HG03135 (cell line): ENCODE results near the gene TMC1.
"Not testable (repeated sequence)": the region's sequence is repeated elsewhere in the genome, so short reads cannot be mapped to it uniquely, and the experiment has no call there.

ENCODE experiments used
- ATAC-seq: cut with Tn5 transposase; IDR thresholded peaks from one replicate; pipeline ENCODE4 v1.9.1; 2021; ENCODE audit warnings: mild to moderate bottlenecking, moderate library complexity; ENCODE audit not compliant: unreplicated experiment

The TMC1 gene

DNA sequence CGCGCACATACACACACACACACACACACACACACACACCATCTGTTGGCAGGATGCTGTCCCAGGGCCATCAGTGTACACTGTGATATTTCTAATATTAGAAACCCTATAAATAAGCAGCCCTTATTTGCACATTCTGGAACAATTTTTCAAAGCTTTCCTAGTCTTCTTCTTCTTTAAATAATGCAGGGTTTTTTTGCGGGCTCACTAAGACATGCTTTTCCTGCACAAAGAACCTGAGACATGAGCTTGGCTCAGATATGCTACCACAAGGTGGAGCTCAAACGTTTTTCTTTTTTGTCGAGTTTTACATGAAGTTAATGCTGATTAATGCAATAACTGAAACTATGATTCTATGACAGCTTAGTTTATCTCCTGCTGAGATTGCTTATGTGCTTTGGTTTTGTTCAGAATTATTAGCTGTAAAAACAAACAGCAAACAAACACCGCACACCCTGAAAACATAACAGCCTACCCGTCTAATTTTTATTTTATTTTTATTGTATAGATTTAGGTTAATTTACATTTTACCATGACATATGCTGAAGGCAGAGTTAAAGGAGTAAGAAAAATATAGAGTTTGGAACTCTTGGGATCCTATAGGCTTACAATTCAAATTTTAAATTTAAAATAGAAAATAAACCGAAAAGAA is 335.7 kb downstream of the TMC1 start:
- no peak for ATAC-seq

DNA sequence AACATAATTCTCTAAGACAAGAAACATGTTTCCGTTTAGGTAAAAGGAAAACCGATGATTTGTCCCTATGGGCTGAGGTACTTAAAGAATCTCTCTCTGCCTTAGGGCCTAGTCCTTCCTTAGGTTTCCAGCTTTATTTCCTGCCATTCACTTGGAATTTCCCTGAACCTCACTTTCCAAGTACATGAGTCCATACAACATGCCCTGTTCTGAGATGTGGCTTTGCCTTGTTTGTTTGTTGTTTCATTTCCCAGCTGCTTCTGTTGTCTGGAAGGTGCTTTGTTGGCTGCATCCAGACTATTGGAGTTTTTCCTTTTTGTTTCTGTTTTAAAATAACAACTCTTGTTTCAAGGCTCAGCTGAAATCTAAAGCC is 336.2 kb downstream of the TMC1 start:
- ATAC-seq, result no peak

DNA sequence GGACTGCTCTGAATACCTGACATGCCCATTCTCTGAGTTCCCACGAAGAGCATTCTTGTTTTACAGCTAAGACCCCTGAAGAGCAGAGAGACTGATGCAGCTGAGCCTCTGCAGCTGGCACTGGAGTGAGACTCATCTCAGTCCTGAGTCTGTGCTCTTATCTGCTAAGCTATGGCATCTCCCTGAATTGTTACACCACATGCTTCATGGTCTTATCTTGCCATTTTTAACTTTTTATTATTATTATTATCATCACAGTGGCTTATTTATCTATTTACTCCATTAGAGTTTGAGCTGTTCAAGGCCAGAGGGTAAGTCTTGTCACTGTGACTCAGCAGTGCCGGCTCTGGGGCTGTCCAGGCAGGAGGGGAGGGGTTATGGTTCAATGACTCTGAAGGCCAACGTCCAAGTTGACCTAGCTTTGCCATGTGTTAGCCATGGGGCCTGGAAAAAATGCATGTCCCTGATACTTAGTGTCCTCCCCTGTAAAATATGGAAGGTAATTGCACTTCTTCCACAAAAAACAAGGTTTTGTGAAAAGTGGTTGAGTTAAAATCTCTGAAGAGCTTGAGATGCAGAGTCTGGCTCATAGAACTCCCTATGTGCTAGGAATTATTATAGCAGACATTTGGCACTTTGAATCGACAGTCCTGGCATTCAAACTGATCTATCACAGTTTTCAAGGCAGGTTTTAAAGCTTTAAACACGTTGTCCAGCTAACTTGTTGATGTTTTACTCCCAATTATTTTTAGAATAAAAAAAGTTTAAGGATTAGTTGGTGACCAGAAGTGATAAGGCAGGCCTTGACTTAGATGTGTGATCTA is 336.9 kb downstream of the TMC1 start:
- no peak for ATAC-seq

DNA sequence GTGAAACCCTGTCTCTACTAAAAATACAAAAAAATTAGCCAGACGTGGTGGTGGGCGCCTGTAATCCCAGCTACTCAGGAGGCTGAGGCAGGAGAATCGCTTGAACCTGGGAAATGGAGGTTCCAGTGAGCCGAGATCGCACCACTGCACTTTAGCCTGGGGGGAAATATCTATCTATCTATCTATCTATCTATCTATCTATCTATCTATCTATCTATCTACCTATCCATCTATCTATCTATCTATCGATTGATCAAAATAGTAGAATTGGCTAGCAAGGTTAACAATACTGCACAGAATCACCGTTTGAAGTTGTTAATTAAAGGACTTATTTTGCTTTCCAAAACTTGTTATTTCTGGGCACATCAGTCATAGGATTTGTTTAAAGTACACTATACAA is 341.4 kb downstream of the TMC1 start:
- not testable (repeated sequence) for ATAC-seq

DNA sequence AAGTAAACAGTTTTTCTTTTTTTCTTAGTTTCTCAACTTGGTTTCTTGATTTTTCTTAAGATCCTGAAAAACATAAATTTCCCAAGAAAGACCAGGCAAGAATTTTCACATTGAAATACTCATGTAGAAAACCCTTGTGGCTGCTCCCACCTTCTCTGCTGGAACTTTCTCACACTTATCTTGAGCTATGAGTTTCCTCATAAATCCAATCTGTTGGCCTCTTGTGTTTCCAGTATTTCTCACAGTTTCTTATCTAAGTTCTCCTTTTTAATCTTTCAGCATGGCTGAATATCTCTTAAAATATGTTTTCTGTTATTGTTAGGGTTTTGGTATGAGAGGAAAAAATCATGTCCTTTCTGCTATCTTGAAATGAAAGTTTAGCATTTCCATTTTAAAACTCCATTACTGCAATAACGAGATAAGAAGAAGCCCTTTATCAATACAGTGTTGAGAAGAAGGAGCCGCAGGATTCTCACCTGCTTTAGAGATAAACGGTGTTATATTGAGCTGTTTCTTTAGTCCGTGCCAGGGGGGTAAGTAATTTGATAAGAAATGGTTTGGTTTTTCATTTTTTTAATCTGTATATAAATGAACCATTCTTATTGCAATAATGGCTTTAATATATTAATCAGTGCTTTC is 342.2 kb downstream of the TMC1 start:
- no peak for ATAC-seq

DNA sequence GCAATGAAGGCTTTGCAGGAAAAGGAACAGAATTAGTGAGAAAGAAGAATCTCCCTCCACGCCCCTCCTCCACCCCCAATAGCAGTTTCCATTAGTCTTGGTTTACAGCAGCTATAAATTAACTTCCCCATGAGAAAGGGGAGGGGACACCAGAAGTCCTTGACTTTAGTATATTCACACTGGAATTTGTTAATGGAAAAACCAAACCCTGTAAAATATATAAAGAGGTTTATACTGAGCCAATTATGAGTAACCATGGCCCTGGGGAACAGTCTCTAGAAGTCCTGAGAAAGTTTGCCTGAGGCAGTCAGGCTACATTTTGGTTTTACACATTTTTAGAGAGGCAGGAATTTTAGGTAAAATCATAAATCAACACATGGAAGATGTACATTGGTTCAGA is 342.9 kb downstream of the TMC1 start:
- ATAC-seq, result no peak

DNA sequence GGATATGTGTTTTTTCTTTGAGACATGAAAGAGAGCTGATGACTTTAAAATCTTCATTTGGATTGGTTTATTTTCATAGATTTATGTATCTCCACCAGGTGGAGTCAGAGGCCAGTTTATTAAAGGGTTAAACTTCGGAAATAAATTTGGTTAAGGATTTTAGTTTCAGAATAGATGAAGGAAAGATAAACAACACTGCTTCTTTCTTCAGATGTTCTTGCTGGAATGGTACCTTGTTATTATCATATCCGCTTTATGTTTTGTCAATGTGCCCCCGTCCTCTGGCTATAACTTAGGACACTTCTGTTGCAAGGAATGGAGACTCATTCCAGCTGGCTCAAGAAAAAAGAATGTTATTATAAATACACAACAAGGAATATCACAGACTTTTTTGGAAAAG is 350.3 kb downstream of the TMC1 start:
- no peak for ATAC-seq

DNA sequence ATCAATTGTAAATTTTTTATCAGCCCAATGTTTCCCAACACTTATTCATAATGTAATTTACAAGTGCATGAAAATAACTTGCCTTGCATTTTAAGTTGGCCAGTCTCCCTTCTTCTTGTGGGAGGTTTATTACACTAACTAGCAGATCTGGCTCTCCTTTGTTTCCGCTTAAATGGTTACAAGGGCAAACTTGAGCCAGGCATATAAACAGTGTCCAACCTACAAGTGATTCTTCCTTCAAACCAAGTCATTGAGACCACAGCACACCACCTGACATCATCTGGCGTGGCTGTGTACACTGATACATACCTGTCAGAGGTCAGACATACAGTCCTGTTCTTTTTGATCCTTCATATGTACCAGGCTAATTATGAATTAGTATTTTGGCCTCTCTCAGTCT is 351.3 kb downstream of the TMC1 start:
- no peak for ATAC-seq

DNA sequence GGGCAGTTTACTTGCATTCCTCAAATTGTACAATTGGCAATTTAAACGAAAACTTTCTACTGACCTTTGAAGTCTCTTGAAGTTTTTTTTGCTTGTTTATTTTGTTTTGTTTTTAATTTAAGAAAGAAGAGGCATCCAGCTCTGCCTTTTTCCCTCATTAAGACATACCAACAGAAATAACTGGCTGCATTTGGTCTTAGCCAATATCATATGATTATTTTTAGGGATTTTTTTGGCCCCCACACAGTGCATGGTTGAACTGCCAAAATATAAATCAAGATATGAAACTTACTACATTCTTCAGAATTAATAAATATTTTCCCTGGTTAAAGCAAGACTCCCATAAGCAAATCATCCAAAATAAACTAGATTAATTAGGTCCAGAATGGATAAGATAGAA is 352.0 kb downstream of the TMC1 start:
- ATAC-seq, result no peak

DNA sequence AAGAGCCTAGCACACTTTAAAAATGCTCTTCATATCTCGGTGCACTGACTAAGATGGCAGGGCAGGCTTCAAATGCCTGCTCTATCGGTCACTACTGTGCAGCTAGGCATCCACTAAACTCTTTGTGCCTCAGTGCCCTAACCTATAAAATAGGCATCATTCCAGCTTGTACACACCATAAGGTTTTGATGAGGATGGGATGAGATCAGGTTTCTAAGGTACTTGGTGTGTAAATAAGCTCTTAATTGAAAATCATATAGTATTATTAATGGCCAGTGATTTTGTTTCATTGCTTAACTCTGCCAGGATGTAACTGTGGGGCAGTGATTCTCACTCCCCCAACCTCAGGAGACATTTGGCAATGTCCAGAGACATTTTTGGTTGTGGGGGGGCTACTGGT is 352.9 kb downstream of the TMC1 start:
- no peak for ATAC-seq

DNA sequence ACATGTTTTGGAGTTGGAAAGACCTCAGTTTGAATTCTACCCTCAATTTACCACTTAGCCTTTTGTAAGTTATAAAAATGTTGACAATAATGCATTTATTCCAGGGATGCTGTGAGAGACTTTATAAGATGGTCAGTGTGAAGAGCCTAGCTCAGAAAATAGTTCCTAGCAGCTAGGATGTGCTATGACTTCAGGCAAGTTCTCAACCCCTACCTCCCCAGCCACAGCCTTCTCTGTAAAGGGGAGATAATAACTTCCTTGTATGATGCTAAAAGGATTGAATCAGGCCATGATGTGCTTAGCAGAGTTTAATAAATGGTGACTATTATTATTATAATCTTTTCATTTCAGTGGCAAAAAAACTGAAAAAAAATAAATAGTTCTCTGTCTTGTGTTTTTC is 353.8 kb downstream of the TMC1 start:
- ATAC-seq, result no peak

DNA sequence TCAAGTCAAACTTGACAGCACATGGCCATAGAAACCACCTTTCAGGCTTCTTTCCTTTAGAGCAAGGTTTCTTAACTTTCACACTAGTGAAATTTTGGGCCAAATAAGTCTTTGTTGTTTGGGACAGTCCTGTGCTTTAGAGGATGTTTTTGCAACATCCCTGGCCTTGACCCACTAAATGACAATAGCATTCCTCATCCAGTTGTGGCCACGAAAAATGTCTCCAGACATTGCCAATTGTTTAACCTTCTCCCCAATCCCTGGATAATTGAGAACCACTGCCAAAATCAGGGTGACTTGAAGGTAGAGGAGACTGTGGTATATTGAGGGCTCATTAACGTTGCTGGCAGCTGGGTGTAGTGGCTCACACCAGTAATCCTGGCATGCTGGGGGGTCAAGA is 359.4 kb downstream of the TMC1 start:
- ATAC-seq, result no peak

DNA sequence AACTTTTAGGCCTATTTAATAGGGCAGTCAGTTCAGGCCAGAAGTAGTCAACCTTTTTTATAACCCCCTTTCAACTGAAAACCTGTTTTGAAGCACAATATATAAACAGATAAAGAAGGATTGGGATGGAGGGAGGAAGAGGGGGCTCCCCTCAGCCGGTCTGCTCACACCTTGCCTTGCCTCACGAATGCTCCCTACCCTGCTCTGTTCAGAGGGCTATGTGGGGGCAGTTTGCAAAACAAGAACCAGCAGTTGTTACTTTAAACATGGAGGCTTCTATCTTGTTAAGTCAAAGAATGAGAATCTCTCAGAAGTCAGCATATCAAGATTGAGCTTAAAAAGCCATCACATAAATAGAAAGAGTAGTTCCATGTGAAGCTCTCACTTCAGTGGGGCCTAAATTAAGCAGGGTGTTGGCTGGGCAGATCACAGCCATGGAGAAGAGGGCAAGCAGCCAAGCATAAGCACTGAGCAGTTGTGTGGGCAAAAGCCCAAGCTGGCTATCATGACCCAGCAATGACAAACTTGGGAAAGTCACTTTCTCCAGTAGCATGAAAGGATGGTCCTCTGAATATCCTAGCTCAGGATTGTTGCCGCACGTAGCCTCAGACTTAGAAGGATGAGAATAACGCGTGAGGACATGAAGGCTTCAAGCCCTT is 360.8 kb downstream of the TMC1 start:
- ATAC-seq, result no peak

DNA sequence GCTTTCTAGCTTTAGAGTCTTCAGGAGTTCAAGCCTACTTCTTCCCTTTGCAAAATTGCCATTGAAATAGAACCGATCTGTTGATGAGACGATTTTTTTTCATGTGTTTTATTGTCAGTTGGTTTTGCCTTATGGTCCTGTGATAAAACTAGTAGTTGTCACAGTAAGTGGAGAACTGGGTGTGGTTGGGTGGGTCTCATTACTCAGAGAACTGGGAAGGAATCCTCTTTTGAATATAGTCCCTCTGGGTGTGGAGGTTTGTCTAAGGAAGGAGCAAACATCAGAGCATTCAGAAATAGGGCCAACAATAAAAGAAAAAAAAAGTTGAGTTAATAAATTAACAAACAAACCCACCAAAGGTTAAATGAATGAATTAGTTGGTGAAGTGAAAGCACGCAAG is 362.5 kb downstream of the TMC1 start:
- no peak for ATAC-seq

DNA sequence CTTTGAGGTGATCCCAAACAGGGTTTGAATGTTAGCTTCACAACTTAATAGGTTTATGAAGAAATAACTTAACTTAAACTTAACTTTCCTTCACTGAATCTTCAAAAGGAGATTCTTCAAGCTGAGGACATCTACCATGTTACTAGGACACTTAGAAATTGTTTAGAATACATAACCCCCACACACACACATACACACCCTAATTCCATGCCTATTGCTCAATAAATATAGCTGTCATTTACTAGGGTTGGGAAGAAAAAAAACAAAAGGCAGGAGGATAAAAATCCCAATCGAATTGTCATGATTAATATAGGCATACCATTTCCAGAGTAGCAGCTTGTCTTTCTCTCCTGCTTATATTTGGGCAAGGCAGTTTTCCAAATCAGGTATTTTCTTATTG is 363.1 kb downstream of the TMC1 start:
- no peak for ATAC-seq
